Vein endothelial cell (primary cell): Measurements from ENCODE around the gene FRMD4A. TPM values are rescaled to one million over a fixed set of nuclear protein-coding genes. Genes with fewer than 3 reads are reported as not detected.

Experiments used
- small RNA-seq: library from RNA; depleted of rRNA; stranded (forward); fragments of <200 nt; gene quantifications from one replicate; pipeline ENCODE3, GENCODE V24; 2012
- total RNA-seq: library from RNA; depleted of rRNA; stranded (reverse); fragments of >200 nt; gene quantifications from 2 replicates; pipeline ENCODE4 v1.2.3, GENCODE V29; 2012

FRMD4A gene
- 80.4 and 83.8 TPM in 2 replicates for total RNA-seq

DNA sequence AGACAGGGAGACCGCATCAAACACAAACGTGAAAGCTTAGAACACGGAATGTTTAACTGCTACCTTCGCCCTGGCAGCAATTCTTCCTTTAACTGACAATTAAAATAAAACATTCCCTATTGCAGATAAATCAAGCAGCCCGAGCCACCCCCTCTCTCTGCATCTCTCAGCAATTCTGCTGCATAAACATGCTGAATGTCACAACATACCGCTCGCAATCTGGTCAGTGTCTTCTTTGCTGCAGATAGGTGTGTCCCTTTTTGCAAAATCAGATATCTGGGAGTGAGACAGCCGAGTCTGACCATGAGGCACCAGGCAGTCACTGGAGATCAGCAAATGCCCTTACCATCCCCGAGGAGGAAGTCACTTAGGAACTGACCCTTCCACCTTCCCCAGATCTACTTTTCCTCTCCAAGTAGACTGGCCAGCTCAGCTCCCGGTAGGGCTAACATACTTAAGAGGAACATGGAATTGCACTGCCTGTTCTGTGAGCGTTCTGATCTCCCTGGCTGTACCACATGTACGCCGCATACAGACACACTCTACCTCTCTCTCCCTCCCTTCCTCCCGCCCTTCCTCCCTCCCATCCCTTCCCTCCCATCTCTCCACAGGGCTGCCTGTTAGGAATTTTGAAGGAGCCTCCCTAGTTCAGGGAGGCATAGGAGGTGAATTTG is at the start of gene FRMD4A:
Gene FRMD4A (minus strand): TSS at position 537 of the 674 bp plus-strand sequence.

Small RNA genes lying within 50 kb of the gene (small RNA-seq; reads per million reads assigned to genes)
- gene RNA5SP301, result not detected
